HEK293 (cell line): ENCODE data around the gene OR7D2.
A peak's percentile ranks its signal among the peaks of the same experiment; 100 is the strongest.

Source experiments
- CTCF ChIP-seq: fragments of 450-650 bp; formaldehyde crosslinking; IDR thresholded peaks from 2 replicates; pipeline ENCODE4 v1.5.1; 2016; ENCODE audit warnings: missing biosample characterization, missing genetic modification characterization
- EGR2 ChIP-seq: fragments of 450-650 bp; formaldehyde crosslinking; IDR thresholded peaks from 2 replicates; pipeline ENCODE4 v1.5.1; 2016; ENCODE audit warnings: low read depth, missing biosample characterization, missing genetic modification characterization
- KLF8 ChIP-seq: fragments of 450-650 bp; formaldehyde crosslinking; IDR thresholded peaks from 2 replicates; pipeline ENCODE4 v1.5.1; 2016; ENCODE audit warnings: missing biosample characterization, missing genetic modification characterization
- KLF9 ChIP-seq: fragments of 450-650 bp; formaldehyde crosslinking; IDR thresholded peaks from 2 replicates; pipeline ENCODE4 v1.5.1; 2016; ENCODE audit warnings: missing biosample characterization, missing genetic modification characterization, low read depth
- MYNN ChIP-seq: fragments of 450-650 bp; formaldehyde crosslinking; IDR thresholded peaks from 2 replicates; pipeline ENCODE4 v1.5.1; 2016; ENCODE audit warnings: missing biosample characterization, missing genetic modification characterization, borderline replicate concordance
- SP7 ChIP-seq: fragments of 450-650 bp; formaldehyde crosslinking; IDR thresholded peaks from 2 replicates; pipeline ENCODE4 v1.5.1; 2016; ENCODE audit warnings: missing biosample characterization, missing genetic modification characterization
- ZBTB1 ChIP-seq: fragments of 450-650 bp; formaldehyde crosslinking; IDR thresholded peaks from 2 replicates; pipeline ENCODE4 v1.5.1; 2016; ENCODE audit warnings: missing biosample characterization, missing genetic modification characterization
- ZBTB10 ChIP-seq: fragments of 450-650 bp; formaldehyde crosslinking; IDR thresholded peaks from 2 replicates; pipeline ENCODE4 v1.5.1; 2016; ENCODE audit warnings: missing biosample characterization, missing genetic modification characterization
- ZBTB48 ChIP-seq: fragments of 450-650 bp; formaldehyde crosslinking; IDR thresholded peaks from 2 replicates; pipeline ENCODE4 v1.5.1; 2016; ENCODE audit warnings: missing biosample characterization, missing genetic modification characterization
- ZFP37 ChIP-seq: fragments of 450-650 bp; formaldehyde crosslinking; IDR thresholded peaks from 2 replicates; pipeline ENCODE4 v1.5.1; 2016; ENCODE audit warnings: missing biosample characterization, missing genetic modification characterization
- ZFP69B ChIP-seq: fragments of 450-650 bp; formaldehyde crosslinking; IDR thresholded peaks from 2 replicates; pipeline ENCODE4 v1.5.1; 2016; ENCODE audit warnings: missing biosample characterization, missing genetic modification characterization
- ZNF140 ChIP-seq: fragments of 450-650 bp; formaldehyde crosslinking; IDR thresholded peaks from 2 replicates; pipeline ENCODE4 v1.5.1; 2016; ENCODE audit warnings: missing biosample characterization, missing genetic modification characterization
- ZNF169 ChIP-seq: fragments of 450-650 bp; formaldehyde crosslinking; IDR thresholded peaks from 2 replicates; pipeline ENCODE4 v1.5.1; 2016; ENCODE audit warnings: missing biosample characterization, missing genetic modification characterization
- ZNF19 ChIP-seq: fragments of 450-650 bp; formaldehyde crosslinking; IDR thresholded peaks from 2 replicates; pipeline ENCODE4; 2016; ENCODE audit warnings: missing biosample characterization, missing genetic modification characterization, low read depth
- ZNF214 ChIP-seq: fragments of 450-650 bp; formaldehyde crosslinking; IDR thresholded peaks from 2 replicates; pipeline ENCODE4 v1.5.1; 2017; ENCODE audit warnings: missing biosample characterization, mild to moderate bottlenecking, missing genetic modification characterization, borderline replicate concordance
- ZNF324 ChIP-seq: fragments of 450-650 bp; formaldehyde crosslinking; IDR thresholded peaks from 2 replicates; pipeline ENCODE4 v1.5.1; 2016; ENCODE audit warnings: missing biosample characterization, missing genetic modification characterization
- ZNF341 ChIP-seq: fragments of 450-650 bp; formaldehyde crosslinking; IDR thresholded peaks from 2 replicates; pipeline ENCODE4; 2016; ENCODE audit warnings: low read depth, missing biosample characterization, missing genetic modification characterization
- ZNF350 ChIP-seq: fragments of 450-650 bp; formaldehyde crosslinking; IDR thresholded peaks from 2 replicates; pipeline ENCODE4 v1.5.0; 2017; ENCODE audit warnings: missing biosample characterization, mild to moderate bottlenecking, missing genetic modification characterization
- ZNF423 ChIP-seq: fragments of 450-650 bp; formaldehyde crosslinking; IDR thresholded peaks from 2 replicates; pipeline ENCODE4 v1.5.1; 2016; ENCODE audit warnings: missing biosample characterization, missing genetic modification characterization
- ZNF571 ChIP-seq: fragments of 450-650 bp; formaldehyde crosslinking; IDR thresholded peaks from 2 replicates; pipeline ENCODE4 v1.5.0; 2017; ENCODE audit warnings: missing biosample characterization, missing genetic modification characterization
- ZNF623 ChIP-seq: fragments of 450-650 bp; formaldehyde crosslinking; IDR thresholded peaks from 2 replicates; pipeline ENCODE4 v1.5.1; 2016; ENCODE audit warnings: missing biosample characterization, missing genetic modification characterization
- ZNF701 ChIP-seq: fragments of 450-650 bp; formaldehyde crosslinking; IDR thresholded peaks from 2 replicates; pipeline ENCODE4 v1.5.1; 2016; ENCODE audit warnings: missing biosample characterization, missing genetic modification characterization
- ZNF704 ChIP-seq: fragments of 450-650 bp; formaldehyde crosslinking; IDR thresholded peaks from 2 replicates; pipeline ENCODE4 v1.5.1; 2016; ENCODE audit warnings: missing biosample characterization, missing genetic modification characterization
- ZNF768 ChIP-seq: fragments of 450-650 bp; formaldehyde crosslinking; IDR thresholded peaks from 2 replicates; pipeline ENCODE4 v1.5.1; 2018; ENCODE audit warnings: missing biosample characterization, mild to moderate bottlenecking, missing genetic modification characterization
- ZSCAN16 ChIP-seq: fragments of 450-650 bp; formaldehyde crosslinking; IDR thresholded peaks from 2 replicates; pipeline ENCODE4 v1.5.1; 2016; ENCODE audit warnings: missing biosample characterization, missing genetic modification characterization
- TF ChIP-seq, protein P1 (sequence below): fragments of 450-650 bp; formaldehyde crosslinking; IDR thresholded peaks from 2 replicates; pipeline ENCODE4 v1.5.1; 2016; ENCODE audit warnings: missing biosample characterization, missing genetic modification characterization
- TF ChIP-seq, protein P2 (sequence below): fragments of 450-650 bp; formaldehyde crosslinking; IDR thresholded peaks from 2 replicates; pipeline ENCODE4 v1.5.1; 2016; ENCODE audit warnings: missing biosample characterization, missing genetic modification characterization
- TF ChIP-seq, protein P3 (sequence below): fragments of 450-650 bp; formaldehyde crosslinking; IDR thresholded peaks from 2 replicates; pipeline ENCODE4 v1.5.1; 2016; ENCODE audit warnings: missing biosample characterization, missing genetic modification characterization

The OR7D2 gene

DNA sequence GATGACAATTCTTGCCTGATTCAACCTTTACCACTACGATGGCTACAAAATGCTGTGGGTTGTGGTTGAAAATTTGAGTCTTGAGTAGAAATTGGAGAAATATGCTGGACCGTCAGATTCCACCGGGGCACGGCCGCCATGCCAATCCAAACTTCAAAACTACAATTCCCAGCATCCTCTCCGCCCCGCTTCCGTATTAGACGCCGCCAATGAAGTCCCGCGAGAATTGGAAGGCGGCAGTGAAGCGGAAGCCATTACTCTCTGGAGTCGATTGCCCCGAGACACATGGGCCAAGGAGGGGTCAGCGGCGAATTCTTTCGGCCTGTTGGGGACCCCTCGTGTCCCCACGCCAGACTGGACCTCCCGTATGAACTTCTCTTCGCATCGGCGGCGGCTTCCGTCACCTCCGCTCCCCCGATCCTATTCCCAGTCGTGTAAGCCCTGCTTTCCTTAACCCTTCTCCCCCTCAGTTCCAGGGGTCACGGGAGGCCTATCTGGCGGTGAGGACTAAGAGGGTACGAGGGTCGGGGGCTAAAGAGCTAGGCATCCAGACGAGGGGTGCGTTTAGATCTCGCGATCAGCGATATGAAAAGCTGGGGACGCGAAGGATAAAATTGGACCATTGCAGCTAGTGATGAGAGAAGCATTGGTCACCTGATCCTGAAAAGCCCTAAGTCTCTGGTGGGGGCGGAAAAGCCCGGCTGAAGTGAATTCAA, 38.5 kb upstream of the OR7D2 start, which contains the start of gene ZNF317 (continued):
- TF ChIP-seq EGR2 (tag by site-specific recombination) (0 out of 2 replicates have a peak, but pooled peaks have one; percentile 10), ZNF423 (tag by site-specific recombination) (no peak), ZBTB1 (tag by site-specific recombination) (no peak), MYNN (no peak), ZBTB48 (tag by site-specific recombination) (peak; percentile 75), ZNF350 (tag by site-specific recombination) (no peak), ZNF169 (no peak), ZBTB10 (peak; percentile 80), ZNF704 (tag by site-specific recombination) (no peak), ZNF571 (no peak), ZNF768 (tag by site-specific recombination) (no peak), KLF8 (tag by site-specific recombination) (no peak), ZFP69B (tag by site-specific recombination) (no peak), SP7 (tag by site-specific recombination) (peak; percentile 52; the same call in 1 of the 2 replicates), ZNF623 (tag by site-specific recombination) (no peak), ZNF19 (tag by site-specific recombination) (no peak), CTCF (tag by site-specific recombination) (no peak), ZNF701 (tag by site-specific recombination) (no peak), ZSCAN16 (no peak), KLF9 (tag by site-specific recombination) (no peak), ZNF140 (tag by site-specific recombination) (no peak), ZNF341 (tag by site-specific recombination) (0 out of 2 replicates have a peak, but pooled peaks have one; percentile 20), ZNF324 (tag by site-specific recombination) (peak; percentile 51; the same call in 1 of the 2 replicates), ZNF214 (tag by site-specific recombination) (no peak), ZFP37 (tag by site-specific recombination) (peak; percentile 34; the same call in 1 of the 2 replicates)
- TF ChIP-seq, protein P1, sequence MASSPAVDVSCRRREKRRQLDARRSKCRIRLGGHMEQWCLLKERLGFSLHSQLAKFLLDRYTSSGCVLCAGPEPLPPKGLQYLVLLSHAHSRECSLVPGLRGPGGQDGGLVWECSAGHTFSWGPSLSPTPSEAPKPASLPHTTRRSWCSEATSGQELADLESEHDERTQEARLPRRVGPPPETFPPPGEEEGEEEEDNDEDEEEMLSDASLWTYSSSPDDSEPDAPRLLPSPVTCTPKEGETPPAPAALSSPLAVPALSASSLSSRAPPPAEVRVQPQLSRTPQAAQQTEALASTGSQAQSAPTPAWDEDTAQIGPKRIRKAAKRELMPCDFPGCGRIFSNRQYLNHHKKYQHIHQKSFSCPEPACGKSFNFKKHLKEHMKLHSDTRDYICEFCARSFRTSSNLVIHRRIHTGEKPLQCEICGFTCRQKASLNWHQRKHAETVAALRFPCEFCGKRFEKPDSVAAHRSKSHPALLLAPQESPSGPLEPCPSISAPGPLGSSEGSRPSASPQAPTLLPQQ (tag by site-specific recombination), result peak; percentile 19; the same call in 1 of the 2 replicates
- TF ChIP-seq, protein P2, sequence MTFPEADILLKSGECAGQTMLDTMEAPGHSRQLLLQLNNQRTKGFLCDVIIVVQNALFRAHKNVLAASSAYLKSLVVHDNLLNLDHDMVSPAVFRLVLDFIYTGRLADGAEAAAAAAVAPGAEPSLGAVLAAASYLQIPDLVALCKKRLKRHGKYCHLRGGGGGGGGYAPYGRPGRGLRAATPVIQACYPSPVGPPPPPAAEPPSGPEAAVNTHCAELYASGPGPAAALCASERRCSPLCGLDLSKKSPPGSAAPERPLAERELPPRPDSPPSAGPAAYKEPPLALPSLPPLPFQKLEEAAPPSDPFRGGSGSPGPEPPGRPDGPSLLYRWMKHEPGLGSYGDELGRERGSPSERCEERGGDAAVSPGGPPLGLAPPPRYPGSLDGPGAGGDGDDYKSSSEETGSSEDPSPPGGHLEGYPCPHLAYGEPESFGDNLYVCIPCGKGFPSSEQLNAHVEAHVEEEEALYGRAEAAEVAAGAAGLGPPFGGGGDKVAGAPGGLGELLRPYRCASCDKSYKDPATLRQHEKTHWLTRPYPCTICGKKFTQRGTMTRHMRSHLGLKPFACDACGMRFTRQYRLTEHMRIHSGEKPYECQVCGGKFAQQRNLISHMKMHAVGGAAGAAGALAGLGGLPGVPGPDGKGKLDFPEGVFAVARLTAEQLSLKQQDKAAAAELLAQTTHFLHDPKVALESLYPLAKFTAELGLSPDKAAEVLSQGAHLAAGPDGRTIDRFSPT (tag by site-specific recombination), result no peak
- TF ChIP-seq, protein P3, sequence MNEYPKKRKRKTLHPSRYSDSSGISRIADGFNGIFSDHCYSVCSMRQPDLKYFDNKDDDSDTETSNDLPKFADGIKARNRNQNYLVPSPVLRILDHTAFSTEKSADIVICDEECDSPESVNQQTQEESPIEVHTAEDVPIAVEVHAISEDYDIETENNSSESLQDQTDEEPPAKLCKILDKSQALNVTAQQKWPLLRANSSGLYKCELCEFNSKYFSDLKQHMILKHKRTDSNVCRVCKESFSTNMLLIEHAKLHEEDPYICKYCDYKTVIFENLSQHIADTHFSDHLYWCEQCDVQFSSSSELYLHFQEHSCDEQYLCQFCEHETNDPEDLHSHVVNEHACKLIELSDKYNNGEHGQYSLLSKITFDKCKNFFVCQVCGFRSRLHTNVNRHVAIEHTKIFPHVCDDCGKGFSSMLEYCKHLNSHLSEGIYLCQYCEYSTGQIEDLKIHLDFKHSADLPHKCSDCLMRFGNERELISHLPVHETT (tag by site-specific recombination), result no peak
